IPS DF 6.9 (cell line): ENCODE results near the gene GRP.

Experiments
- DNase-seq: peaks from one replicate; pipeline ENCODE4 v3.0.0-alpha.2; 2013; ENCODE audit warnings: low read depth, low spot score
- H3K27ac ChIP-seq: one replicate; pipeline ENCODE4 v1.5.1; 2013; ENCODE audit warnings: low read length, control low read depth
- H3K27me3 ChIP-seq: 2 replicates; pipeline ENCODE4 v1.6.1; 2013; ENCODE audit warnings: mild to moderate bottlenecking, low read length; ENCODE audit not compliant: control insufficient read depth, insufficient read depth
- H3K36me3 ChIP-seq: 2 replicates; pipeline ENCODE4 v1.6.1; 2013; ENCODE audit warnings: low read length; ENCODE audit not compliant: control insufficient read depth, insufficient read depth
- H3K4me1 ChIP-seq: 2 replicates; pipeline ENCODE4 v1.6.1; 2013; ENCODE audit warnings: low read length; ENCODE audit not compliant: control insufficient read depth, insufficient read depth
- H3K4me3 ChIP-seq: 2 replicates; pipeline ENCODE4 v1.5.1; 2013; ENCODE audit warnings: mild to moderate bottlenecking, low read length
- H3K9me3 ChIP-seq: 2 replicates; pipeline ENCODE4 v1.6.1; 2013; ENCODE audit warnings: low read length, inconsistent platforms; ENCODE audit not compliant: control insufficient read depth, insufficient read depth
- WGBS: extraction: QIAGEN DNeasy Blood & Tissue Kit; methylation state at CpG from one replicate; pipeline ENCODE4 v1.1.7; 2013; ENCODE audit warnings: mixed read lengths, missing lambda C conversion rate; ENCODE audit not compliant: insufficient read length, insufficient coverage; 5-methylcytosine and 5-hydroxymethylcytosine counted together

The GRP gene

DNA sequence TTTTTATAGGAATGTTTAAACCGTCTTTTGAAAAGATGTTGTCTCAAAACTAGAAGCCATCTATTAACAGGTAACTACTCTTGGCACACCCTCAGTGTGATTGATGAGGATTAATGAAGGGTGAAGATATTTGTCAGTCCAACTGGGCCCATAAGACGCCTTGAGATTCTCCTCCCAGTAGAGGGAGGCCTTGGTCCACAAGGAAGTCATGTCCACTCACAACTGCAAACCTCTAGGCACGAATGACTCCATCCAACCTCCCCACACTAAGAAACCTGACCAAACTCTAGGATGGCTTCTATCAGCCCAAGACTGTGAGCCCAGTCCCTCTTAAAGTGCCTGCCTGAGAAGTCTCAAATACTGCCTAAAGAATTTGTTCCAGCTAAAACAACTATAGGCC lies 19.2 kb upstream of the GRP start:
- WGBS = no CpG with 5 or more reads among the region's 3 CpGs
- no peaks in the 10 kb centered on the region for H3K9me3 ChIP-seq
- 0 out of 2 replicates have a peak, but pooled peaks cover 5% of the 10 kb centered on the region for H3K4me1 ChIP-seq

GRCh38 chr18:59202258-59202820 lies 17.6 kb upstream of the GRP start:
- no peak for DNase-seq

More for the DNA sequence above, 19.2 kb upstream of the GRP start:
- no peaks in the 10 kb centered on the region for H3K27me3 ChIP-seq
- DNase-seq = no peak
- H3K36me3 ChIP-seq = no peaks in the 10 kb centered on the region
- no peak overlapping the region for H3K4me3 ChIP-seq
- H3K27ac ChIP-seq = no peak overlapping the region

DNA sequence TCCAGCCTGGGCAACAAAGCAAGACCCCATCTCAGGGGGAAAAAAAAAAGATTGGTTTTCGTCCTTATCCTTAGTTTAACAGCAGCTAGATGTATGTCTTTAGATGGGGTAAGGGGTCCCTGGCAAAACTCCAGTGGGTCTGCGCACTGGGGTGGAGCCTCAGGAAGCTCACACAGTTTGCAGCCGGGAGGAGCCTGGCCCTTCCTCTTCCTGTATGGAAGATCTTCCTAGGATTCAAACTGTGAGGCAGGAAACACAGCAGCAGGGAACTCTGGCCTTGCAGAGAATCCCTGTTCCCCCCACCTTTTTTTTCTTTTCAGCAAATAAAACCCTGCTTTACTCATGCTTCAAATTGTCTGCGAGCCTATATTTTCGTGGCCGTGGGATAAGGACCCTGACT lies 12.5 kb upstream of the GRP start:
- Histone ChIP-seq H3K4me3 (no peak overlapping the region), H3K9me3 (no peaks in the 10 kb centered on the region), H3K27me3 (no peaks in the 10 kb centered on the region), H3K4me1 (0 out of 2 replicates have a peak, but pooled peaks cover 1% of the 10 kb centered on the region), H3K36me3 (no peaks in the 10 kb centered on the region), H3K27ac (no peak overlapping the region)
- DNase-seq = no peak
- WGBS = no CpG with 5 or more reads among the region's 6 CpGs

More at GRCh38 chr18:59202258-59202820, 17.6 kb upstream of the GRP start:
- Histone ChIP-seq H3K36me3 (no peaks in the 10 kb centered on the region), H3K27ac (no peak overlapping the region), H3K4me3 (no peak overlapping the region), H3K4me1 (0 out of 2 replicates have a peak, but pooled peaks cover 5% of the 10 kb centered on the region), H3K27me3 (no peaks in the 10 kb centered on the region), H3K9me3 (no peaks in the 10 kb centered on the region)

GRCh38 chr18:59208602-59209125 lies 11.3 kb upstream of the GRP start:
- WGBS = no CpG with 5 or more reads among the region's 6 CpGs
- no peaks in the 10 kb centered on the region for H3K4me1 ChIP-seq
- no peak overlapping the region for H3K27ac ChIP-seq
- no peaks in the 10 kb centered on the region for H3K9me3 ChIP-seq
- no peaks in the 10 kb centered on the region for H3K27me3 ChIP-seq
- no peak overlapping the region for H3K4me3 ChIP-seq
- no peaks in the 10 kb centered on the region for H3K36me3 ChIP-seq
- no peak for DNase-seq

- Histone ChIP-seq H3K4me3 (no peak overlapping the region), H3K9me3 (no peaks in the 10 kb centered on the region), H3K27me3 (no peaks in the 10 kb centered on the region), H3K27ac (no peak overlapping the region), H3K4me1 (no peaks in the 10 kb centered on the region), H3K36me3 (no peaks in the 10 kb centered on the region)
- DNase-seq = no peak
- no CpG with 5 or more reads among the region's 4 CpGs for whole genome bisulfite sequencing
These were observed 9.7 kb upstream of the GRP start for GRCh38 chr18:59210299-59210698.

DNA sequence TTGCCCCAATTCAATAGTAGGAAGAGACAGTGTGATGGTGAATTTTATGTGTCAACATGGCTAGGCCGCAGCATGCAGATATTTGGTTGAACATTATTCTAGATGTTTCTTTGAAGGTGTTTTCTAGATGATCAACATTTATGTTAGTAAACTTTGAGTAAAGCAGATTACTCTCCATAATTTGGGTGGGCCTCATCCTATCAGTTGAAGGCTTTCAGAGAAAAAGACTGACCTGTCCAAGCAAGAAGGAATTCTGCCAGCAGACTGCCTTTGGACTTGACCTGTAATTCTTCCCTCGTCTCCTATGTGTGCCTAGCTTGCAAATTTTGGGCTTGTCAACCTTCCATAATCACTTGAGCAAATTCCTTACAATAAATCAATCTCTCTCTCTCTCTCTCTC lies 8.3 kb upstream of the GRP start:
- no peak for DNase-seq
- Histone ChIP-seq H3K4me1 (no peaks in the 10 kb centered on the region), H3K27me3 (no peaks in the 10 kb centered on the region; the same call in 1 of the 2 replicates), H3K4me3 (no peak overlapping the region), H3K9me3 (no peaks in the 10 kb centered on the region), H3K36me3 (no peaks in the 10 kb centered on the region), H3K27ac (no peak overlapping the region)
- WGBS = no CpG with 5 or more reads among the region's 2 CpGs

DNA sequence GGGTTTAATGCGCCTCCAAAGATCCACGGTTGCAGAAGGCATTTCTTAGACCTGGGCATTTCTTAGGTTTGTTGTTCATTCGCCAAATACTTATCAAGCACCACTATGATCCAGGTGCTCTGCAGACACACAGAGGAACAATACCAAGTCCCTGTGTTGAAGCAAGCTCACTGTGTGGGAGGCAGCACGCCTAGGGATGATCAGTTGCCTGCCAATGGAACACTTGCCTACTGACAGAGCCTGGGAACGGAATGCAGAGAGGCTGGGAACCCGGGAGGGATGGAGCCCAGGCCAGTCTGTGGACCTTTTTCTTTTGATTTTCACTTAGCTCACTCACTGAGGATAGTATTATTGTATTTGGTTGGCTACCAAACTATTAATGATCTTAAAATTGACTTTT lies 1.9 kb upstream of the GRP start:
- Histone ChIP-seq H3K9me3 (no peaks in the 10 kb centered on the region), H3K36me3 (no peaks in the 10 kb centered on the region), H3K4me1 (peaks cover 1% of the 10 kb centered on the region), H3K27me3 (peaks cover 44% of the 10 kb centered on the region), H3K4me3 (no peak overlapping the region), H3K27ac (no peak overlapping the region)
- WGBS = no CpG with 5 or more reads among the region's 6 CpGs
- DNase-seq = no peak

DNA sequence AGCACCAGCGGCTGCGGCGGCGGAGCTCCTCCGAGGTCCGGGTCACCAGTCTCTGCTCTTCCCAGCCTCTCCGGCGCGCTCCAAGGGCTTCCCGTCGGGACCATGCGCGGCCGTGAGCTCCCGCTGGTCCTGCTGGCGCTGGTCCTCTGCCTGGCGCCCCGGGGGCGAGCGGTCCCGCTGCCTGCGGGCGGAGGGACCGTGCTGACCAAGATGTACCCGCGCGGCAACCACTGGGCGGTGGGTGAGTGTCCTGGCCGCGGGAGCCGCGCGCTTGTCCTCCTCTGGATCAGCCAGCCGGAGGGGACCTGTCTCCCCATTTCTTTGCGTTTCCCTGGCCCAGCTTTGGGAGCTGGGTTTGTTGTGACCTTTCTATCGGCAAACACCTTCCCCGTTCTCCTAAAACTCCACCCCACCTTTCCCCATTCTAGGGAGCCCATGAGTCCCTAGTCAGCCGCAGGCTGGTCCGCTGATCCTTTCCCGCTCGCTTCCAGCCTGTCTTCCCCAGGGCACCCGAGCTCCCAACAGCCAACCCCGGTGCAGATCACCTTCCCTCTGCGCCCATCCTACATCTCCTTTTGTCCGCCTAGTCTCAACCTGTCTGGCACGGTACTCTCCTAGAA lies 316 bp downstream of the GRP start:
- H3K27ac ChIP-seq = no peak overlapping the region
- no CpG with 5 or more reads among the region's 46 CpGs for WGBS
- H3K27me3 ChIP-seq = peaks cover 52% of the 10 kb centered on the region

GRCh38 chr18:59220784-59221765 lies 1.1 kb downstream of the GRP start:
- Histone ChIP-seq H3K27ac (no peak overlapping the region), H3K27me3 (peaks cover 52% of the 10 kb centered on the region), H3K4me3 (peak overlapping the region; percentile 38; the same call in 1 of the 2 replicates), H3K36me3 (no peaks in the 10 kb centered on the region), H3K9me3 (no peaks in the 10 kb centered on the region), H3K4me1 (peaks cover 1% of the 10 kb centered on the region)
- DNase-seq = no peak
- no CpG with 5 or more reads among the region's 47 CpGs for WGBS

More for the DNA sequence above, 316 bp downstream of the GRP start:
- Histone ChIP-seq H3K9me3 (no peaks in the 10 kb centered on the region), H3K4me3 (peak overlapping the region; percentile 38; the same call in 1 of the 2 replicates), H3K36me3 (no peaks in the 10 kb centered on the region), H3K4me1 (peaks cover 1% of the 10 kb centered on the region)
- DNase-seq = no peak

DNA sequence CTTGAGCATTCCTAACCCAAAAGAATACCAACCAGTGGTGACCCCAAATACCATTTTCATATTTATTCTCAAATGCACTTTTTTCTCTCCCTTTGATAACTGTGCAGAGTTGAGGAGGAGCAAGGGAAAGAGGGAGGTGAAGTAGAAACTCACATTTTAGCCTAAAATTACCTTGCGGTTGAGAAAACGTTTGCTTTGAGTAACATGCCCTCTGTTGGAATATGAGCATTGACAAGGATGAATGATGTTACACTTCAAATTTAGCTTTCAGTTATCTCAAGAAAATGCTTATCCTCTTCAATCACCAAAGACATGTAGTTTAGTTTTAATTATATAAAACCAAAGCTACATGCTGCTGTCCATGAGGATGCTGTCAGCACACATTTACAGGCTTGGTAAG lies 2.4 kb downstream of the GRP start:
- peaks cover 52% of the 10 kb centered on the region for H3K27me3 ChIP-seq
- H3K9me3 ChIP-seq = no peaks in the 10 kb centered on the region
- no peak overlapping the region for H3K4me3 ChIP-seq
- no peak for DNase-seq
- no peaks in the 10 kb centered on the region for H3K36me3 ChIP-seq
- WGBS = no CpG with 5 or more reads among the region's 2 CpGs
- H3K4me1 ChIP-seq = peaks cover 1% of the 10 kb centered on the region
- H3K27ac ChIP-seq = no peak overlapping the region
